HepG2 (cell line): ENCODE results near the gene CLTCL1.

Experiments used
- ASH2L ChIP-seq: fragments of 300-600, 200-600 bp; sonication (generic); IDR thresholded peaks from 2 replicates; pipeline ENCODE4 v1.7.0; 2017; ENCODE audit warnings: low read depth, mild to moderate bottlenecking, moderate library complexity, mixed read lengths, low read length; ENCODE audit not compliant: insufficient read length
- CREB1 ChIP-seq, 2 experiments: fragments of 450-650 bp in 1 of 2; IDR thresholded peaks; 2 replicates each; pipeline ENCODE4 v1.6.1; 2016 to 2017; ENCODE audit warnings: control low read depth in 1 of 2, mild to moderate bottlenecking in 1 of 2, missing compliant biosample characterization in 1 of 2, missing genetic modification characterization in 1 of 2
- DR1 ChIP-seq: sonication (generic); formaldehyde crosslinking; IDR thresholded peaks from 2 replicates; pipeline ENCODE4 v1.8.0; 2021; ENCODE audit warnings: mild to moderate bottlenecking, missing genetic modification reagents, inconsistent platforms
- EP300 ChIP-seq, 3 experiments: sonication (generic) in 1 of 3; formaldehyde crosslinking in 1 of 3; IDR thresholded peaks; 2 replicates each; pipeline versions ENCODE4 v1.5.1 to v1.6.1; 2011 to 2020; ENCODE audit warnings: low read depth in 2 of 3, low read length in 2 of 3, borderline replicate concordance in 1 of 3, improper control_type of control experiment in 1 of 3, mild to moderate bottlenecking in 1 of 3, missing genetic modification reagents in 1 of 3, moderate library complexity in 1 of 3
- KLF11 ChIP-seq: IDR thresholded peaks from 2 replicates; pipeline ENCODE4 v1.6.1; 2016; ENCODE audit warnings: missing compliant biosample characterization
- RFX5 ChIP-seq: IDR thresholded peaks from 2 replicates; pipeline ENCODE4 v1.6.1; 2011; ENCODE audit warnings: low read depth, low read length, improper control_type of control experiment
- ZBTB1 ChIP-seq: sonication (generic); formaldehyde crosslinking; IDR thresholded peaks from 2 replicates; pipeline ENCODE4 v1.4.0; 2020; ENCODE audit warnings: missing genetic modification reagents, borderline replicate concordance
- ZNF18 ChIP-seq: sonication (generic); formaldehyde crosslinking; IDR thresholded peaks from 2 replicates; pipeline ENCODE4 v1.8.0; 2022; ENCODE audit warnings: mild to moderate bottlenecking, missing genetic modification reagents; ENCODE audit not compliant: insufficient replicate concordance
- ZNF766 ChIP-seq: sonication (generic); formaldehyde crosslinking; IDR thresholded peaks from 2 replicates; pipeline ENCODE4 v1.5.0; 2020; ENCODE audit warnings: missing genetic modification reagents, borderline replicate concordance
- ZZZ3 ChIP-seq: sonication (generic); formaldehyde crosslinking; IDR thresholded peaks from 2 replicates; pipeline ENCODE4 v1.4.0; 2020; ENCODE audit warnings: missing genetic modification reagents, mild to moderate bottlenecking, borderline replicate concordance

- TF ChIP-seq EP300 (IDR thresholded peaks at IDR 0.05; ENCODE audit: low read depth in 2 of 2, low read length in 2 of 2) (no peak), EP300 (CRISPR knock-in tag; IDR thresholded peaks at IDR 0.05; ENCODE audit: borderline replicate concordance) (no peak), ZNF18 (CRISPR knock-in tag) (no peak), ZNF766 (CRISPR knock-in tag) (no peak), ZBTB1 (CRISPR knock-in tag) (no peak), KLF11 (CRISPR knock-in tag) (no peak), RFX5 (no peak), CREB1 (IDR thresholded peaks at IDR 0.05) (no peak), CREB1 (CRISPR knock-in tag; IDR thresholded peaks at IDR 0.05) (no peak), ZZZ3 (CRISPR knock-in tag) (no peak), DR1 (CRISPR knock-in tag) (no peak), ASH2L (no peak)
These were observed 66.5 kb downstream of the CLTCL1 start for GRCh38 chr22:19224985-19225384.
